ENCODE measurements around the gene C3AR1.
"Not testable (repeated sequence)": the region's sequence is repeated elsewhere in the genome, so short reads cannot be mapped to it uniquely, and the experiment has no call there.

The C3AR1 gene

GRCh38 chr12:8026291-8026900 lies 39.8 kb downstream of the C3AR1 start:
- peak; percentile 97 to 99 for DNase-seq

- DNase-seq: no peak
These were observed 47.2 kb downstream of the C3AR1 start for GRCh38 chr12:8018666-8019581.

GRCh38 chr12:8018213-8018612 lies 47.9 kb downstream of the C3AR1 start:
- DNase-seq: not testable (repeated sequence)

GRCh38 chr12:8014836-8015235 lies 51.3 kb downstream of the C3AR1 start:
- DNase-seq: no peak

GRCh38 chr12:8012651-8013309 lies 53.4 kb downstream of the C3AR1 start:
- no peak for DNase-seq

GRCh38 chr12:8011331-8011730 lies 54.8 kb downstream of the C3AR1 start:
- DNase-seq: no peak
